GM12878 (cell line): ENCODE data around the gene OR5V1. TPM values are rescaled to one million over a fixed set of nuclear protein-coding genes. Genes with fewer than 3 reads are reported as not detected.

Experiments used
- ATAC-seq: fragments of 200-7000 bp; cut with Tn5 transposase; 3 replicates; pipeline ENCODE4 v1.9.1; 2020; ENCODE audit warnings: mild to moderate bottlenecking, moderate library complexity
- BruUV-seq: library from RNA; stranded (reverse); fragments of 400-500 nt; replicated peaks from 2 replicates; lab custom pipeline; 2021; lab: Mats Ljungman, UMichigan
- CTCF ChIA-PET: fragments of 300-600 bp; sonication (Branson Sonifier 250); formaldehyde crosslinking; extraction: SDS; loops from one replicate; lab custom pipeline; 2021; ENCODE audit warnings: inconsistent platforms; lab: Yijun Ruan, JAX
- POLR2A ChIA-PET: fragments of 350-600 bp; formaldehyde crosslinking; extraction: SDS; loops from one replicate; lab custom pipeline; 2021; ENCODE audit warnings: inconsistent platforms; lab: Charles Lee
- RAD21 ChIA-PET: fragments of 300-600 bp; sonication (Branson Sonifier 250); formaldehyde crosslinking; loops from one replicate; lab custom pipeline; 2023; ENCODE audit warnings: antibody characterized with exemption; ENCODE audit not compliant: unreplicated experiment; lab: Charles Lee
- SMC1A ChIA-PET: fragments of 300-600 bp; sonication (Branson Sonifier 250); formaldehyde crosslinking; loops from one replicate; lab custom pipeline; 2023; ENCODE audit not compliant: unreplicated experiment, uncharacterized antibody; lab: Charles Lee
- DNase-seq: peaks from one replicate; pipeline ENCODE4 v3.0.0-alpha.2; 2011; ENCODE audit warnings: low read depth, low spot score
- FAIRE-seq: peaks from 3 replicates; lab custom pipeline; 2011; peaks lifted over from hg19 to GRCh38; lab: Jason Lieb, UNC
- H2AFZ ChIP-seq: 2 replicates; pipeline ENCODE4 v1.6.0; 2011; ENCODE audit warnings: low read depth, low read length, control low read depth; ENCODE audit not compliant: control insufficient read depth
- H3K27ac ChIP-seq: 2 replicates; pipeline ENCODE4 v1.5.1; 2011; ENCODE audit warnings: control low read depth; ENCODE audit not compliant: control insufficient read depth, insufficient read depth
- H3K27me3 ChIP-seq, 2 experiments: replicated peaks in 1 of 2; 2 replicates each; pipeline versions ENCODE4 v1.6.0 to v1.6.1; 2011; ENCODE audit warnings: low read length in 1 of 2; ENCODE audit not compliant: control insufficient read depth in 2 of 2, insufficient read depth in 2 of 2
- H3K36me3 ChIP-seq, 2 experiments: 2 replicates each; pipeline ENCODE4 v1.5.1; 2011; ENCODE audit warnings: low read length in 1 of 2; ENCODE audit not compliant: control insufficient read depth in 2 of 2, insufficient read depth in 2 of 2
- H3K4me1 ChIP-seq: 2 replicates; pipeline ENCODE4 v1.6.1; 2011; ENCODE audit warnings: mild to moderate bottlenecking, low read length, moderate library complexity, mixed read lengths; ENCODE audit not compliant: control insufficient read depth, insufficient read depth
- H3K4me2 ChIP-seq: 2 replicates; pipeline ENCODE4 v1.6.0; 2011; ENCODE audit warnings: control low read depth; ENCODE audit not compliant: control insufficient read depth, insufficient read depth
- H3K4me3 ChIP-seq: fragments of 200-600 bp; sonication (generic); 2 replicates; pipeline ENCODE4 v1.5.1; 2016
- H3K79me2 ChIP-seq: 2 replicates; pipeline ENCODE4 v1.6.0; 2011; ENCODE audit warnings: low read length; ENCODE audit not compliant: control insufficient read depth, insufficient read depth
- H3K9ac ChIP-seq: 2 replicates; pipeline ENCODE4 v1.8.0; 2011; ENCODE audit warnings: low read length, control low read depth, mixed read lengths; ENCODE audit not compliant: control insufficient read depth, insufficient read depth
- H3K9me3 ChIP-seq: replicated peaks from 3 replicates; pipeline ENCODE4 v1.5.1; 2011; ENCODE audit warnings: mild to moderate bottlenecking, low read length; ENCODE audit not compliant: control insufficient read depth, insufficient read depth
- H4K20me1 ChIP-seq: 2 replicates; pipeline ENCODE4 v1.6.0; 2011; ENCODE audit not compliant: control insufficient read depth, insufficient read depth
- BMI1 ChIP-seq: fragments of 450-650 bp; IDR thresholded peaks from 2 replicates; pipeline ENCODE4 v1.6.1; 2016; ENCODE audit warnings: mild to moderate bottlenecking, moderate library complexity, borderline replicate concordance
- CEBPB ChIP-seq, 2 experiments: fragments of 150-350 bp in 1 of 2; IDR thresholded peaks; 2 replicates each; pipeline ENCODE4 v1.6.1; 2012 to 2014; ENCODE audit warnings: low read depth in 2 of 2, low read length in 2 of 2, borderline replicate concordance in 1 of 2, inconsistent platforms in 1 of 2
- CHD2 ChIP-seq: IDR thresholded peaks from 2 replicates; pipeline ENCODE4 v1.6.1; 2011; ENCODE audit warnings: low read depth, low read length, improper control_type of control experiment, borderline replicate concordance
- CREB1 ChIP-seq: IDR thresholded peaks from 2 replicates; pipeline ENCODE4 v1.6.1; 2012; ENCODE audit warnings: low read depth, mild to moderate bottlenecking, inconsistent platforms
- EED ChIP-seq: sonication (generic); IDR thresholded peaks from 2 replicates; pipeline ENCODE4 v1.6.1; 2016; ENCODE audit warnings: antibody characterized with exemption, low read depth
- KAT2A ChIP-seq: conservative IDR thresholded peaks from 2 replicates; pipeline ENCODE4 v1.6.1; 2011; ENCODE audit warnings: low read depth, low read length; ENCODE audit not compliant: control insufficient read depth
- PAX5 ChIP-seq: IDR thresholded peaks from 2 replicates; pipeline ENCODE4 v1.6.1; 2011; ENCODE audit warnings: low read depth, low read length, borderline replicate concordance
- POLR2AphosphoS2 ChIP-seq: IDR thresholded peaks from 2 replicates; pipeline ENCODE4 v1.6.1; 2011; ENCODE audit warnings: low read depth, mild to moderate bottlenecking, low read length, improper control_type of control experiment, moderate library complexity
- SP1 ChIP-seq: IDR thresholded peaks from one replicate; pipeline ENCODE4 v1.6.1; 2011; ENCODE audit warnings: low read depth, low read length
- SPI1 ChIP-seq: IDR thresholded peaks from 2 replicates; pipeline ENCODE4 v1.6.1; 2011; ENCODE audit warnings: low read depth, mild to moderate bottlenecking, low read length, moderate library complexity, borderline replicate concordance; ENCODE audit not compliant: insufficient read depth
- STAT1 ChIP-seq: fragments of 450-650 bp; conservative IDR thresholded peaks from 2 replicates; pipeline ENCODE4 v1.6.1; 2014; ENCODE audit warnings: antibody characterized with exemption, mild to moderate bottlenecking
- TCF3 ChIP-seq: IDR thresholded peaks from 2 replicates; pipeline ENCODE4 v1.6.1; 2012; ENCODE audit warnings: low read depth, mild to moderate bottlenecking, low read length, borderline replicate concordance; ENCODE audit not compliant: insufficient read depth
- in situ Hi-C: fragments of 300-500 bp; cut with MboI; formaldehyde crosslinking; loops from 9 replicates; pipeline ENCODE4 v1.14.3; 2018; ENCODE audit warnings: mixed read lengths
- intact Hi-C: fragments of 100-400 bp; cut with micrococcal nuclease; formaldehyde crosslinking; loops from one replicate; pipeline ENCODE4 v1.14.2; 2022; ENCODE audit not compliant: unreplicated experiment
- polyA plus RNA-seq, 11 experiments: library from polyadenylated mRNA; depleted of rRNA in 4 of 11; unstranded in 6 of 11; stranded (reverse) in 5 of 11; fragments of >200 nt; fragmentation: Nextera tagmentation in 4 of 11; fragmentation: Illumina TruSeq in 1 of 11; extraction: Ambion mirVana in 4 of 11; extraction: Trizol in 1 of 11; gene quantifications; 1 replicate in 1 of 11; 2 replicates in 10 of 11; pipeline versions ENCODE4 v1.2.1 to v1.2.3, GENCODE V29; 2011 to 2016; ENCODE audit warnings: inconsistent platforms in 2 of 11, missing spikeins in 2 of 11, low read depth in 1 of 11
- total RNA-seq, 4 experiments: library from RNA; depleted of rRNA in 3 of 4; stranded (reverse); fragments of >200 nt in 3 of 4; fragmentation: Illumina TruSeq in 1 of 4; extraction: Trizol in 1 of 4; gene quantifications; 2 replicates each; pipeline versions ENCODE4 v1.2.1 to v1.2.3, GENCODE V29; 2013 to 2021
- TF ChIP-seq, protein P1 (sequence below): IDR thresholded peaks from 2 replicates; pipeline ENCODE4 v1.6.1; 2012; ENCODE audit warnings: low read length, inconsistent platforms
- TF ChIP-seq, protein P2 (sequence below): fragments of 450-650 bp; IDR thresholded peaks from 2 replicates; pipeline ENCODE4 v1.6.1; 2017; ENCODE audit warnings: mild to moderate bottlenecking, moderate library complexity
- TF ChIP-seq, protein P3 (sequence below): IDR thresholded peaks from 2 replicates; pipeline ENCODE4 v1.6.1; 2011; ENCODE audit warnings: low read depth, mild to moderate bottlenecking, low read length, moderate library complexity, borderline replicate concordance; ENCODE audit errors: extremely low read depth

OR5V1 gene
- total and polyA plus RNA-seq, 10 of the 15 experiments (the other 5 are each of a cell fraction or from before 2014, with no cell fraction given): not detected

DNA sequence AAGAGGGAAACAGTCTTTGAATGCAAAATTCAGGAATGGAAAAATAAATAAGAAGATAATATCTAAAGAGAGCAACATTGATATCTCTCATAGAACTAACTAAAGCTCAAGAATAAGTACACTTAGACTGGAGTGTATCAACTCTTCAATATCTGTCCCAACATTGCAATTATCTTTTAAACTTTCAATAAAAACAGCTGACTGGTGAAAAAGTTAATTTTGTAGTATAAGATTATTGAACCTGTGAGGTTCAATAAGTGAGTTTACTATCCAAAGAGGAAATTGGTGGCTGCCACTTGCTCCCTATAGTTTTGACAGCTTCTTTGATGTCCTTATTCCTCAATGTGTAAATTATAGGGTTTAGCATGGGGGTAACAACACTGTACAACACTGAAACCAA, 13.7 kb downstream of the OR5V1 start:
- H2AFZ ChIP-seq: no peak overlapping the region
- SMC1A ChIA-PET: no interaction called here
- no peak overlapping the region for H3K9ac ChIP-seq
- CTCF ChIA-PET: no interaction called here
- RAD21 ChIA-PET: no interaction called here
- H3K4me2 ChIP-seq: no peak overlapping the region
- TF ChIP-seq, protein P1, sequence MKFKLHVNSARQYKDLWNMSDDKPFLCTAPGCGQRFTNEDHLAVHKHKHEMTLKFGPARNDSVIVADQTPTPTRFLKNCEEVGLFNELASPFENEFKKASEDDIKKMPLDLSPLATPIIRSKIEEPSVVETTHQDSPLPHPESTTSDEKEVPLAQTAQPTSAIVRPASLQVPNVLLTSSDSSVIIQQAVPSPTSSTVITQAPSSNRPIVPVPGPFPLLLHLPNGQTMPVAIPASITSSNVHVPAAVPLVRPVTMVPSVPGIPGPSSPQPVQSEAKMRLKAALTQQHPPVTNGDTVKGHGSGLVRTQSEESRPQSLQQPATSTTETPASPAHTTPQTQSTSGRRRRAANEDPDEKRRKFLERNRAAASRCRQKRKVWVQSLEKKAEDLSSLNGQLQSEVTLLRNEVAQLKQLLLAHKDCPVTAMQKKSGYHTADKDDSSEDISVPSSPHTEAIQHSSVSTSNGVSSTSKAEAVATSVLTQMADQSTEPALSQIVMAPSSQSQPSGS: no peak
- TF ChIP-seq, protein P2, sequence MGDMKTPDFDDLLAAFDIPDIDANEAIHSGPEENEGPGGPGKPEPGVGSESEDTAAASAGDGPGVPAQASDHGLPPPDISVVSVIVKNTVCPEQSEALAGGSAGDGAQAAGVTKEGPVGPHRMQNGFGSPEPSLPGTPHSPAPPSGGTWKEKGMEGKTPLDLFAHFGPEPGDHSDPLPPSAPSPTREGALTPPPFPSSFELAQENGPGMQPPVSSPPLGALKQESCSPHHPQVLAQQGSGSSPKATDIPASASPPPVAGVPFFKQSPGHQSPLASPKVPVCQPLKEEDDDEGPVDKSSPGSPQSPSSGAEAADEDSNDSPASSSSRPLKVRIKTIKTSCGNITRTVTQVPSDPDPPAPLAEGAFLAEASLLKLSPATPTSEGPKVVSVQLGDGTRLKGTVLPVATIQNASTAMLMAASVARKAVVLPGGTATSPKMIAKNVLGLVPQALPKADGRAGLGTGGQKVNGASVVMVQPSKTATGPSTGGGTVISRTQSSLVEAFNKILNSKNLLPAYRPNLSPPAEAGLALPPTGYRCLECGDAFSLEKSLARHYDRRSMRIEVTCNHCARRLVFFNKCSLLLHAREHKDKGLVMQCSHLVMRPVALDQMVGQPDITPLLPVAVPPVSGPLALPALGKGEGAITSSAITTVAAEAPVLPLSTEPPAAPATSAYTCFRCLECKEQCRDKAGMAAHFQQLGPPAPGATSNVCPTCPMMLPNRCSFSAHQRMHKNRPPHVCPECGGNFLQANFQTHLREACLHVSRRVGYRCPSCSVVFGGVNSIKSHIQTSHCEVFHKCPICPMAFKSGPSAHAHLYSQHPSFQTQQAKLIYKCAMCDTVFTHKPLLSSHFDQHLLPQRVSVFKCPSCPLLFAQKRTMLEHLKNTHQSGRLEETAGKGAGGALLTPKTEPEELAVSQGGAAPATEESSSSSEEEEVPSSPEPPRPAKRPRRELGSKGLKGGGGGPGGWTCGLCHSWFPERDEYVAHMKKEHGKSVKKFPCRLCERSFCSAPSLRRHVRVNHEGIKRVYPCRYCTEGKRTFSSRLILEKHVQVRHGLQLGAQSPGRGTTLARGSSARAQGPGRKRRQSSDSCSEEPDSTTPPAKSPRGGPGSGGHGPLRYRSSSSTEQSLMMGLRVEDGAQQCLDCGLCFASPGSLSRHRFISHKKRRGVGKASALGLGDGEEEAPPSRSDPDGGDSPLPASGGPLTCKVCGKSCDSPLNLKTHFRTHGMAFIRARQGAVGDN: no peak
- no peak for TF ChIP-seq EED
- no peak for TF ChIP-seq CEBPB (IDR thresholded peaks at IDR 0.05; ENCODE audit: borderline replicate concordance in 1 of 2, low read depth in 2 of 2, low read length in 2 of 2)
- TF ChIP-seq, protein P3, sequence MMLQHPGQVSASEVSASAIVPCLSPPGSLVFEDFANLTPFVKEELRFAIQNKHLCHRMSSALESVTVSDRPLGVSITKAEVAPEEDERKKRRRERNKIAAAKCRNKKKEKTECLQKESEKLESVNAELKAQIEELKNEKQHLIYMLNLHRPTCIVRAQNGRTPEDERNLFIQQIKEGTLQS: no peak
- no peak for TF ChIP-seq BMI1
- TF ChIP-seq KAT2A: no peak
- no peak for TF ChIP-seq CREB1
- no peak for TF ChIP-seq STAT1
- TF ChIP-seq POLR2AphosphoS2: no peak
- no peak for TF ChIP-seq SP1
- no peak for TF ChIP-seq TCF3
- no peak for TF ChIP-seq PAX5
- no peak for TF ChIP-seq CHD2
- no peak for TF ChIP-seq SPI1
- POLR2A ChIA-PET: no interaction called here
- H4K20me1 ChIP-seq: no peaks in the 10 kb centered on the region
- DNase-seq (no peak), ATAC-seq (no peak), FAIRE-seq (no peak)
- no peak overlapping the region for H3K27ac ChIP-seq
- no peaks in the 10 kb centered on the region for H3K4me1 ChIP-seq
- in situ Hi-C loops (no loop called here), intact Hi-C loops (no loop called here)
- no peaks in the 10 kb centered on the region for H3K27me3 ChIP-seq
- H3K9me3 ChIP-seq: no peaks in the 10 kb centered on the region
- BruUV-seq: no TSS peak
- no peaks in the 10 kb centered on the region for H3K79me2 ChIP-seq
- no peaks in the 10 kb centered on the region for H3K36me3 ChIP-seq
- no peak overlapping the region for H3K4me3 ChIP-seq
